ENCODE results near the gene WDR72. TPM values are rescaled to one million over a fixed set of nuclear protein-coding genes. Genes with fewer than 3 reads are reported as not detected.

WDR72 gene
- total and polyA plus RNA-seq, 4 donors = 0.10 to 0.97 (median 0.45) TPM

GRCh38 chr15:53536479-53537120 is 222.9 kb downstream of the WDR72 start:
- H3K36me3 ChIP-seq (ENCODE audit: control insufficient read depth in 4 of 4, insufficient read depth in 4 of 4, low read length in 4 of 4) = no peaks in the 10 kb centered on the region
- H3K4me1 ChIP-seq (ENCODE audit: control insufficient read depth in 5 of 5, insufficient read depth in 5 of 5, low read length in 5 of 5) = no peaks in the 10 kb centered on the region
- WGBS, 2 donors = 75 to 93% methylated on average over 6 of the region's 6 CpGs

GRCh38 chr15:53535886-53536285 is 223.6 kb downstream of the WDR72 start:
- Histone ChIP-seq H3K36me3 (ENCODE audit: control insufficient read depth in 4 of 4, insufficient read depth in 4 of 4, low read length in 4 of 4) (no peaks in the 10 kb centered on the region), H3K4me3 (no peak overlapping the region), H3K9me3 (ENCODE audit: control insufficient read depth in 4 of 4, insufficient read depth in 3 of 4, low read length in 3 of 4) (no peaks in the 10 kb centered on the region), H3K27me3 (ENCODE audit: control insufficient read depth in 3 of 3, insufficient read depth in 3 of 3, low read length in 2 of 3) (no peaks in the 10 kb centered on the region), H3K9ac (ENCODE audit: insufficient read depth in 1 of 2, low read length in 2 of 2) (no peak overlapping the region), H3K27ac (ENCODE audit: low read depth in 1 of 2, low read length in 1 of 2) (no peak overlapping the region), H3K4me1 (ENCODE audit: control insufficient read depth in 5 of 5, insufficient read depth in 5 of 5, low read length in 5 of 5) (peaks cover 0 to 4% (median 0%) of the 10 kb centered on the region in 5 donors)
- 94 to 96% methylated on average over 4 of the region's 4 CpGs for WGBS, 2 donors
- no peak for ATAC-seq (ENCODE audit: insufficient read depth, low FRiP score)
- no peak for TF ChIP-seq CTCF (IDR thresholded peaks at IDR 0.05; ENCODE audit: control extremely low read depth, extremely low read depth)
- DNase-seq = no peak

More at GRCh38 chr15:53536479-53537120, 222.9 kb downstream of the WDR72 start:
- Histone ChIP-seq H3K27me3 (ENCODE audit: control insufficient read depth in 3 of 3, insufficient read depth in 3 of 3, low read length in 2 of 3) (no peaks in the 10 kb centered on the region), H3K4me3 (no peak overlapping the region), H3K9ac (ENCODE audit: insufficient read depth in 1 of 2, low read length in 2 of 2) (no peak overlapping the region), H3K27ac (ENCODE audit: low read depth in 1 of 2, low read length in 1 of 2) (no peak overlapping the region), H3K9me3 (ENCODE audit: control insufficient read depth in 4 of 4, insufficient read depth in 3 of 4, low read length in 3 of 4) (no peaks in the 10 kb centered on the region)
- ATAC-seq (ENCODE audit: insufficient read depth, low FRiP score) (no peak), DNase-seq (no peak)
- no peak for TF ChIP-seq CTCF (IDR thresholded peaks at IDR 0.05; ENCODE audit: control extremely low read depth, extremely low read depth)

GRCh38 chr15:53534105-53534839 is 225.2 kb downstream of the WDR72 start:
- H3K9ac ChIP-seq (ENCODE audit: insufficient read depth in 1 of 2, low read length in 2 of 2) = no peak overlapping the region
- DNase-seq (no peak), ATAC-seq (ENCODE audit: insufficient read depth, low FRiP score) (no peak)
- 80 to 89% methylated on average over 2 of the region's 2 CpGs for WGBS, 2 donors
- H3K27ac ChIP-seq (ENCODE audit: low read depth in 1 of 2, low read length in 1 of 2) = no peak overlapping the region
- no peaks in the 10 kb centered on the region for H3K9me3 ChIP-seq (ENCODE audit: control insufficient read depth in 4 of 4, insufficient read depth in 3 of 4, low read length in 3 of 4)
- H3K27me3 ChIP-seq (ENCODE audit: control insufficient read depth in 3 of 3, insufficient read depth in 3 of 3, low read length in 2 of 3) = no peaks in the 10 kb centered on the region
- H3K4me3 ChIP-seq = no peak overlapping the region
- no peaks in the 10 kb centered on the region for H3K36me3 ChIP-seq (ENCODE audit: control insufficient read depth in 4 of 4, insufficient read depth in 4 of 4, low read length in 4 of 4)
- no peak for TF ChIP-seq CTCF (IDR thresholded peaks at IDR 0.05; ENCODE audit: control extremely low read depth, extremely low read depth)
- H3K4me1 ChIP-seq (ENCODE audit: control insufficient read depth in 5 of 5, insufficient read depth in 5 of 5, low read length in 5 of 5) = peaks cover 0 to 6% (median 0%) of the 10 kb centered on the region in 5 donors

Measured in lung (tissue), 12 donors.